IMR-90 (cell line): ENCODE measurements around the gene FANCE.

Source experiments
- BHLHE40 ChIP-seq: fragments of 150-350 bp; IDR thresholded peaks from 2 replicates; pipeline ENCODE4 v1.6.1; 2016; ENCODE audit warnings: mild to moderate bottlenecking, low read depth, low read length
- CEBPB ChIP-seq: IDR thresholded peaks from 2 replicates; pipeline ENCODE4 v1.6.1; 2012; ENCODE audit warnings: low read depth, low read length, improper control_type of control experiment
- CHD1 ChIP-seq: IDR thresholded peaks from 2 replicates; pipeline ENCODE4 v1.6.1; 2012; ENCODE audit warnings: low read depth, low read length, improper control_type of control experiment
- ELK1 ChIP-seq: fragments of 150-350 bp; IDR thresholded peaks from 2 replicates; pipeline ENCODE4 v1.6.1; 2016; ENCODE audit warnings: low read depth, mild to moderate bottlenecking, low read length, moderate library complexity, borderline replicate concordance
- MAFK ChIP-seq: IDR thresholded peaks from 2 replicates; pipeline ENCODE4 v1.6.1; 2012; ENCODE audit warnings: low read depth, low read length, improper control_type of control experiment
- MAZ ChIP-seq: IDR thresholded peaks from 2 replicates; pipeline ENCODE4 v1.6.1; 2012; ENCODE audit warnings: low read depth, mild to moderate bottlenecking, low read length, improper control_type of control experiment, moderate library complexity, borderline replicate concordance
- NFE2L2 ChIP-seq: fragments of 150-350 bp; IDR thresholded peaks from 2 replicates; pipeline ENCODE4 v1.6.1; 2016; ENCODE audit warnings: low read depth, mild to moderate bottlenecking, low read length
- POLR2A ChIP-seq: IDR thresholded peaks from 2 replicates; pipeline ENCODE4 v1.6.1; 2012; ENCODE audit warnings: mild to moderate bottlenecking, low read depth, low read length
- RAD21 ChIP-seq: IDR thresholded peaks from 2 replicates; pipeline ENCODE4 v1.6.1; 2012; ENCODE audit warnings: low read length, improper control_type of control experiment
- RCOR1 ChIP-seq: IDR thresholded peaks from 2 replicates; pipeline ENCODE4 v1.6.1; 2012; ENCODE audit warnings: mild to moderate bottlenecking, low read length, improper control_type of control experiment; ENCODE audit not compliant: insufficient replicate concordance
- RFX5 ChIP-seq: IDR thresholded peaks from 2 replicates; pipeline ENCODE4 v1.8.0; 2012; ENCODE audit warnings: low read depth, mild to moderate bottlenecking, low read length, moderate library complexity
- SMC3 ChIP-seq: fragments of 150-350 bp; IDR thresholded peaks from 2 replicates; pipeline ENCODE4 v1.6.1; 2016; ENCODE audit warnings: low read depth, mild to moderate bottlenecking, antibody characterized with exemption, low read length, moderate library complexity
- USF2 ChIP-seq: fragments of 150-350 bp; IDR thresholded peaks from 2 replicates; pipeline ENCODE4 v1.6.1; 2017; ENCODE audit warnings: mild to moderate bottlenecking, antibody characterized with exemption, low read length, low read depth
- TF ChIP-seq, protein P1 (sequence below): conservative IDR thresholded peaks from 2 replicates; pipeline ENCODE4 v1.5.1; 2012; ENCODE audit warnings: mild to moderate bottlenecking, low read depth, low read length, improper control_type of control experiment

DNA sequence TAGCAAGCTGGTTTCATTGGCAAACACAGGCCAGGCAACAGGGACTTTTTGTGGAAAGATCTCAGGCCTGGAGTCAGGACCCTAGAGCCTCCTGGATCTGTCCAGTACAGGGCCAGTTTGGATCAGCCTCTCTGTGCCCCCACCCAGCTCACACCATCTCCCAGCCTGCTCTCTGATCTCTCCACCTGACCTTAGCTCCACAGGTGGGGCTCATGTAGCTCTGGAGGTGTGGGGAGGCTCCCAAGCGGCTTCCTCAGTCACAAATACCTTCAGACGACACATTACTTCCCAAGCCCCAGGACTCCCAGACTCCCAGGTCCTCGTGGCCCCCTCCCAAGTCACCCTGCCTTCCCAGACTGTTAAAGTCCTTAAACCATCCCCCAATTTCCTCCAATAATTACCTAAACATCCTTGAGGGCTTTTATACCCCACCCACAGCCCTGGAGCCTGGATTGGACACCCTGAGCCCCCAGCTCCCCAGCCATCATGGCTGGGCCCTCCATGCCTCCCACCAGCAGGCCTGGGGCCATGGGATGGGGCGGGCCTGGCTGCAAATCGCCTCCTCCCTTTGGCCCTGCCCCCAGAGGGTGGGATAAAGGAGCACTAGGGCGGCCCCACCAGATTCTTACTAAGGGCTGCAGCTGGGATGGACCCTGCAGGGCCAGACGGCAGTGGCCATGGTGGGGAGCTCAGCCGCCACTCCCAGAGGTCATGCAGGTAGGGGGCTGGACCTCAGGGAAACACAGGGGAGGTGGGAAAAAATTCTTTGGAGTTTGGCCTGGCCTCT, 15.9 kb upstream of the FANCE start:
- TF ChIP-seq, protein P1, sequence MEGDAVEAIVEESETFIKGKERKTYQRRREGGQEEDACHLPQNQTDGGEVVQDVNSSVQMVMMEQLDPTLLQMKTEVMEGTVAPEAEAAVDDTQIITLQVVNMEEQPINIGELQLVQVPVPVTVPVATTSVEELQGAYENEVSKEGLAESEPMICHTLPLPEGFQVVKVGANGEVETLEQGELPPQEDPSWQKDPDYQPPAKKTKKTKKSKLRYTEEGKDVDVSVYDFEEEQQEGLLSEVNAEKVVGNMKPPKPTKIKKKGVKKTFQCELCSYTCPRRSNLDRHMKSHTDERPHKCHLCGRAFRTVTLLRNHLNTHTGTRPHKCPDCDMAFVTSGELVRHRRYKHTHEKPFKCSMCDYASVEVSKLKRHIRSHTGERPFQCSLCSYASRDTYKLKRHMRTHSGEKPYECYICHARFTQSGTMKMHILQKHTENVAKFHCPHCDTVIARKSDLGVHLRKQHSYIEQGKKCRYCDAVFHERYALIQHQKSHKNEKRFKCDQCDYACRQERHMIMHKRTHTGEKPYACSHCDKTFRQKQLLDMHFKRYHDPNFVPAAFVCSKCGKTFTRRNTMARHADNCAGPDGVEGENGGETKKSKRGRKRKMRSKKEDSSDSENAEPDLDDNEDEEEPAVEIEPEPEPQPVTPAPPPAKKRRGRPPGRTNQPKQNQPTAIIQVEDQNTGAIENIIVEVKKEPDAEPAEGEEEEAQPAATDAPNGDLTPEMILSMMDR: no peak
- TF ChIP-seq POLR2A (no peak), CHD1 (no peak), RCOR1 (no peak), CEBPB (no peak), MAFK (no peak), SMC3 (no peak), ELK1 (no peak), RFX5 (no peak), RAD21 (no peak), MAZ (no peak), NFE2L2 (no peak), BHLHE40 (no peak), USF2 (no peak)
